Testis (tissue), 2 donors: ENCODE measurements around the gene PLCXD1.

ENCODE experiments used
- POLR2A ChIP-seq: fragments of 450-650 bp; IDR thresholded peaks from one replicate; pipeline ENCODE4 v1.6.1; 2017; ENCODE audit warnings: antibody characterized with exemption, mild to moderate bottlenecking, moderate library complexity
- TF ChIP-seq, protein P1 (sequence below), 3 experiments: fragments of 450-650 bp in 2 of 3; fragments of 200-600 bp in 1 of 3; sonication (generic) in 1 of 3; IDR thresholded peaks; one replicate each; pipeline ENCODE4 v1.5.1; 2016 to 2019; ENCODE audit warnings: antibody characterized with exemption in 3 of 3, mild to moderate bottlenecking in 2 of 3, moderate library complexity in 1 of 3

DNA sequence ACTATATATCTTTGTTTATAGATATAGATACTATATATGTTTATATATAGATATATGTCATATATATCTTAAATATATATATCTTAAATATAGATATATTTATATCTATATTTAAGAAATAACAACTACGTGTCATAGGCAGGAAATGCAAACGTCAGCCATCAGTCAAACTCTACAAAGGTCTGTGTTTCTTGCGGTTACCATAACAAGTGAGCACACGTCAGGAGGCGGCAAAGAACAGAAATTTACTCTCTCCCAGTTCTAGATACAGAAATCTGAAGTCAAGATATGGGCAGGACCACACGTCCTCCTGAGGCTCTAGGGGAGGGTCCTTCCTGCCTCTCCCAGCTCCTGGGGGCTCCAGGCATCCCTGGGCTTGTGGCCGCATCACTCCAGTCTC lies 6.5 kb downstream of the PLCXD1 start:
- TF ChIP-seq, protein P1, sequence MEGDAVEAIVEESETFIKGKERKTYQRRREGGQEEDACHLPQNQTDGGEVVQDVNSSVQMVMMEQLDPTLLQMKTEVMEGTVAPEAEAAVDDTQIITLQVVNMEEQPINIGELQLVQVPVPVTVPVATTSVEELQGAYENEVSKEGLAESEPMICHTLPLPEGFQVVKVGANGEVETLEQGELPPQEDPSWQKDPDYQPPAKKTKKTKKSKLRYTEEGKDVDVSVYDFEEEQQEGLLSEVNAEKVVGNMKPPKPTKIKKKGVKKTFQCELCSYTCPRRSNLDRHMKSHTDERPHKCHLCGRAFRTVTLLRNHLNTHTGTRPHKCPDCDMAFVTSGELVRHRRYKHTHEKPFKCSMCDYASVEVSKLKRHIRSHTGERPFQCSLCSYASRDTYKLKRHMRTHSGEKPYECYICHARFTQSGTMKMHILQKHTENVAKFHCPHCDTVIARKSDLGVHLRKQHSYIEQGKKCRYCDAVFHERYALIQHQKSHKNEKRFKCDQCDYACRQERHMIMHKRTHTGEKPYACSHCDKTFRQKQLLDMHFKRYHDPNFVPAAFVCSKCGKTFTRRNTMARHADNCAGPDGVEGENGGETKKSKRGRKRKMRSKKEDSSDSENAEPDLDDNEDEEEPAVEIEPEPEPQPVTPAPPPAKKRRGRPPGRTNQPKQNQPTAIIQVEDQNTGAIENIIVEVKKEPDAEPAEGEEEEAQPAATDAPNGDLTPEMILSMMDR (IDR thresholded peaks at IDR 0.05): no peak
- TF ChIP-seq POLR2A: no peak
